Measurements from ENCODE around the gene CDT1. TPM values are rescaled to one million over a fixed set of nuclear protein-coding genes. Genes with fewer than 3 reads are reported as not detected.

Gene CDT1
- total RNA-seq, 1 experiment from 2014 or later = 16.6 TPM

- Mint-ChIP-seq H3K36me3 (ENCODE audit: insufficient read depth, unreplicated experiment) (peaks cover 39% of the 10 kb centered on the region), H3K27ac (ENCODE audit: low read depth, unreplicated experiment) (no peak overlapping the region), H3K9me3 (ENCODE audit: unreplicated experiment) (no peaks in the 10 kb centered on the region), H3K4me1 (ENCODE audit: insufficient read depth, unreplicated experiment) (no peaks in the 10 kb centered on the region), H3K4me3 (ENCODE audit: unreplicated experiment) (peak overlapping the region; percentile 74), H3K27me3 (ENCODE audit: insufficient read depth, unreplicated experiment) (no peaks in the 10 kb centered on the region)
- BruUV-seq (replicated peaks) = no TSS peak
- POLR2A ChIA-PET = interaction anchor here (0.7 to 3.3 kb wide), 3 partner anchors 8 to 782 kb away, joined by 3 to 24 read pairs (median 16); partner anchors contain the start of genes APRT and PIEZO1
- no peak for DNase-seq (ENCODE audit: unreplicated experiment)
- CTCF ChIA-PET = no interaction called here
- TF ChIP-seq, protein P1, sequence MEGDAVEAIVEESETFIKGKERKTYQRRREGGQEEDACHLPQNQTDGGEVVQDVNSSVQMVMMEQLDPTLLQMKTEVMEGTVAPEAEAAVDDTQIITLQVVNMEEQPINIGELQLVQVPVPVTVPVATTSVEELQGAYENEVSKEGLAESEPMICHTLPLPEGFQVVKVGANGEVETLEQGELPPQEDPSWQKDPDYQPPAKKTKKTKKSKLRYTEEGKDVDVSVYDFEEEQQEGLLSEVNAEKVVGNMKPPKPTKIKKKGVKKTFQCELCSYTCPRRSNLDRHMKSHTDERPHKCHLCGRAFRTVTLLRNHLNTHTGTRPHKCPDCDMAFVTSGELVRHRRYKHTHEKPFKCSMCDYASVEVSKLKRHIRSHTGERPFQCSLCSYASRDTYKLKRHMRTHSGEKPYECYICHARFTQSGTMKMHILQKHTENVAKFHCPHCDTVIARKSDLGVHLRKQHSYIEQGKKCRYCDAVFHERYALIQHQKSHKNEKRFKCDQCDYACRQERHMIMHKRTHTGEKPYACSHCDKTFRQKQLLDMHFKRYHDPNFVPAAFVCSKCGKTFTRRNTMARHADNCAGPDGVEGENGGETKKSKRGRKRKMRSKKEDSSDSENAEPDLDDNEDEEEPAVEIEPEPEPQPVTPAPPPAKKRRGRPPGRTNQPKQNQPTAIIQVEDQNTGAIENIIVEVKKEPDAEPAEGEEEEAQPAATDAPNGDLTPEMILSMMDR (IDR thresholded peaks at IDR 0.05; ENCODE audit: unreplicated experiment) = no peak
- intact Hi-C loops (cut with micrococcal nuclease) = no loop called here
These were observed 573 bp downstream of the CDT1 start for GRCh38 chr16:88804173-88804551.

GRCh38 chr16:88804552-88805339 lies 1.2 kb downstream of the CDT1 start:
- intact Hi-C loops (cut with micrococcal nuclease) = no loop called here
- no TSS peak for BruUV-seq (replicated peaks)
- peak overlapping the region; percentile 74 for H3K4me3 Mint-ChIP-seq (ENCODE audit: unreplicated experiment)
- H3K27me3 Mint-ChIP-seq (ENCODE audit: insufficient read depth, unreplicated experiment) = no peaks in the 10 kb centered on the region
- H3K9me3 Mint-ChIP-seq (ENCODE audit: unreplicated experiment) = no peaks in the 10 kb centered on the region
- CTCF ChIA-PET = no interaction called here
- POLR2A ChIA-PET = interaction anchor here (0.7 to 3.3 kb wide), 3 partner anchors 8 to 781 kb away, joined by 3 to 24 read pairs (median 16); partner anchors contain the start of genes APRT and PIEZO1
- H3K27ac Mint-ChIP-seq (ENCODE audit: low read depth, unreplicated experiment) = no peak overlapping the region
- TF ChIP-seq, protein P1 (IDR thresholded peaks at IDR 0.05; ENCODE audit: unreplicated experiment) = no peak
- H3K36me3 Mint-ChIP-seq (ENCODE audit: insufficient read depth, unreplicated experiment) = peaks cover 43% of the 10 kb centered on the region
- H3K4me1 Mint-ChIP-seq (ENCODE audit: insufficient read depth, unreplicated experiment) = no peaks in the 10 kb centered on the region
- DNase-seq (ENCODE audit: unreplicated experiment) = peak; percentile 45

DNA sequence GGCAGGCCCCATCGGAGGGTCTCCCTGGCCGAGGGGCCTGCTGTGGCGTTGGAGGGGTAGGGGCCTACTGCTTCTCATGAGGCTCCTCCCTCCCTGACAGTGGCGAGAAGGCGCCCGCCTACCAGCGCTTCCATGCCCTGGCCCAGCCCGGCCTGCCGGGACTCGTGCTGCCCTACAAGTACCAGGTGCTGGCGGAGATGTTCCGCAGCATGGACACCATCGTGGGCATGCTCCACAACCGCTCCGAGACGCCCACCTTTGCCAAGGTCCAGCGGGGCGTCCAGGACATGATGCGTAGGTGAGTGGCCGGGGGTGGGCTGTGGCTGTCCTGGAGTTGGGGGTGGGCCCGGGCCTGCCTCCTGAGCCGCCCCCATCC lies 1.7 kb downstream of the CDT1 start:
- H3K27ac Mint-ChIP-seq (ENCODE audit: low read depth, unreplicated experiment) = no peak overlapping the region
- POLR2A ChIA-PET = interaction anchor here (0.7 to 3.3 kb wide), 2 partner anchors 7 to 52 kb away, joined by 4 to 16 read pairs; partner anchors contain the start of gene APRT

DNA sequence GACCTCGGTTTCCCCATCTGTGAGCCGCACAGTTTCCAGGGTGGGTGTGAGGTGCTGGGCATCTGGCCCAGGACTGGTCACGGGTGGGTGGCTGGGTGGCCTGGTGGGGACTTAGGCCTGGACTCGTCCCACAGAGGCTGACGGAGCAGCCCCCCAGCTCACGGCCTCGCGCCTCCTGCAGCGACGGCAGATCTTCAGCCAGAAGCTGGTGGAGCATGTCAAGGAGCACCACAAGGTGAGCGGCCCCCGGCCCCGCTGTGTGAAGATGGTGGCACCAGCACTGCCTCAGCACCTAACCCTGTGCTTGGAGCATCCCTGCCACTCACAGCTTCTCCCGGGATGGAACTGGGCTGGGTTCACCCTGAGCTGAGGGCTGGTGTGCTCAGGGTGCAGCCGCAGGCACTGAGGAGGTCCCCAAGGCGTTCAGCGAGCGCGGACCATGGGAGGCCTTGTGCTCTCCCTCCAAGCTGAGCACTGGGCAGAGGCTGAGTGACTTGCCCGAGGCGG lies 2.4 kb downstream of the CDT1 start:
- TF ChIP-seq, protein P1 (IDR thresholded peaks at IDR 0.05; ENCODE audit: unreplicated experiment) = no peak
- ChIA-PET CTCF (interaction anchor here (0.6 kb wide), 1 partner anchor 261 kb away, joined by 3 read pairs; no protein-coding TSS in a partner anchor), POLR2A (interaction anchor here (0.7 to 1.2 kb wide), 2 partner anchors 22 to 52 kb away, joined by 4 to 5 read pairs; no protein-coding TSS in a partner anchor)
- intact Hi-C loops (cut with micrococcal nuclease) = no loop called here
- DNase-seq (ENCODE audit: unreplicated experiment) = no peak
- no peak overlapping the region for H3K4me3 Mint-ChIP-seq (ENCODE audit: unreplicated experiment)
- no peaks in the 10 kb centered on the region for H3K27me3 Mint-ChIP-seq (ENCODE audit: insufficient read depth, unreplicated experiment)
- H3K36me3 Mint-ChIP-seq (ENCODE audit: insufficient read depth, unreplicated experiment) = peaks cover 47% of the 10 kb centered on the region
- no peaks in the 10 kb centered on the region for H3K4me1 Mint-ChIP-seq (ENCODE audit: insufficient read depth, unreplicated experiment)
- H3K9me3 Mint-ChIP-seq (ENCODE audit: unreplicated experiment) = no peaks in the 10 kb centered on the region
- no TSS peak for BruUV-seq (replicated peaks)
- H3K27ac Mint-ChIP-seq (ENCODE audit: low read depth, unreplicated experiment) = no peak overlapping the region

More for the DNA sequence above, 1.7 kb downstream of the CDT1 start:
- Mint-ChIP-seq H3K4me3 (ENCODE audit: unreplicated experiment) (no peak overlapping the region), H3K4me1 (ENCODE audit: insufficient read depth, unreplicated experiment) (no peaks in the 10 kb centered on the region), H3K9me3 (ENCODE audit: unreplicated experiment) (no peaks in the 10 kb centered on the region), H3K27me3 (ENCODE audit: insufficient read depth, unreplicated experiment) (no peaks in the 10 kb centered on the region), H3K36me3 (ENCODE audit: insufficient read depth, unreplicated experiment) (peaks cover 43% of the 10 kb centered on the region)
- CTCF ChIA-PET = no interaction called here
- TF ChIP-seq, protein P1 (IDR thresholded peaks at IDR 0.05; ENCODE audit: unreplicated experiment) = no peak
- no TSS peak for BruUV-seq (replicated peaks)
- intact Hi-C loops (cut with micrococcal nuclease) = no loop called here
- DNase-seq (ENCODE audit: unreplicated experiment) = no peak

Measured in MCF 10A (cell line).